Measurements from ENCODE around the gene TECPR1.

DNA sequence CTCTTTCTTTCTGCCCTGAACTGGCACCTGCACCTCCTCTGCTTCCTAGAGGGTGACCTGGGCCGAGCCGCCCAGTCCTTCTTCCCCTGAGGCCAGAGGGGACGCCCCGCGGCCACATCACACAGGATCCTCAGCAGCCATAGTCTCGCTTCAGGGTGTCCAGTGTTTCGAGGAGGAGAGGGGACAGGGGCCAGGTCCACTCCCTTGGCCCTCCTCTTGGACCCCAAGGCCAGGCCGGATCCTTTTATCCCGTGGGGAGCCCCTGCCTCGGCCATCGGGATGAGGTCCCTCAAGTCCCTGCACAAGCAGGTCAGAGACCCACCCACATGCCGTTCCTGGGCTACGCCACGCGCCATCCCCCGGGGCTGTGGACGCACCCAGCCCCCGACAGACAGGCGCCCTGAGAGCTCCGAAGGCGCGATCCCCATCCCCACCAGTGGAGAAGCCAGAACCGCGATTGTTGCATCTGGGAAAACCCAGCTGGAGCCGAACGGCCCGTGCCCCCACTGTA is 37.2 kb downstream of the TECPR1 start:
- TF ChIP-seq EZH2phosphoT487 (IDR thresholded peaks at IDR 0.05; ENCODE audit: insufficient read depth, low read depth) (no peak), EZH2 (IDR thresholded peaks at IDR 0.05; ENCODE audit: insufficient read depth, poor library complexity, severe bottlenecking) (no peak)

Measured in GM23248 (cell line).